Measurements from ENCODE around the gene PHF1.
"Not testable (repeated sequence)": the region's sequence is repeated elsewhere in the genome, so short reads cannot be mapped to it uniquely, and the experiment has no call there.

The PHF1 gene

DNA sequence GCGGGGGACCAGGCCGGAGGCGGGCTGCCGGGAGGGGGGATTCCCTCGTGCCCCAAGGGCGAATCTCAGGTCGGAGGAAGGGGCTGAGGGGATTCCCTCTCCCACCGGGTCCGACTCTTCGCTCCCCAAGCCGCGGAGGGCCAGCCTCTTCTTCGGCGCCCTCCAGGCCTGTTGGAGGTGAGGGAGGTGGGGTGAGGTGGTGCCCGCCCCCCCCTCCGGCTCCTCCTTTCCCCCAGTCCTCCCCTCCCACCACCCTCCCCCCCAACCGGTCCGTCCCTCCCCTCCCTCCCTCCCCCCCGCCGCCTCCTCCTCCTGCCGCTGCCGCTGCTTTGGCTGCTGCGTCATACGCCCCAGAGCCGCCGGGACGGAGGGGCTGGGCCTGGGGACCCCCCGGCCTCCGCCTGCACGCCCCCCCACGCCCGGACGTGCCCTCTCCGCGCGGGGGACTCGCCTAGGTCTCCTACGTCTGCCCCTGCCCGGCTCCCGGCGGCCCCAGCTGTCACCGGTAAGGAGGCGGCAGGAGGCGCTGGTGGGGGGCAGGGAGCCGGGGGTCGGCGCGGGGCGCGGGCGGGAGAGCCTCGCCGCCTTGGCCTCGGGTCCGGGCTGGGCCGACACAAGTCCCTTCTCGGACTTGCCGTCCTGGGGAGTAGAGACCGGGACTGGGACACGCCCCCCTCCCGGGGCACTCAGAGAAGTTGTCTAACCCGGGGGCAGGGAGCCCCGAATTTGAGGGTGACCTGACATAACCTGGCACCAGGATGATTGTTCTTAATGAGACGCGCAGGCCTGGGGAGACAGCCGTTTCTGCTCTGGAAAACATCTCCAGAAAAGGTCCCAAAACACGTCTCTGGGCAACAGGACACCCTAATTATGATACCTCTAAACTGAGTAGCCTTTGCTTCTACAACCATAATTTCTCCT, at the start of gene PHF1:
Gene PHF1 (plus strand): TSS at position 304 of the 921 bp plus-strand sequence. CDS start 1,250 bp downstream, outside the sequence.
- DNase-seq: peak; percentile 60

- DNase-seq: not testable (repeated sequence)
These were observed 47.3 kb upstream of the PHF1 start for GRCh38 chr6:33363486-33363885.

DNA sequence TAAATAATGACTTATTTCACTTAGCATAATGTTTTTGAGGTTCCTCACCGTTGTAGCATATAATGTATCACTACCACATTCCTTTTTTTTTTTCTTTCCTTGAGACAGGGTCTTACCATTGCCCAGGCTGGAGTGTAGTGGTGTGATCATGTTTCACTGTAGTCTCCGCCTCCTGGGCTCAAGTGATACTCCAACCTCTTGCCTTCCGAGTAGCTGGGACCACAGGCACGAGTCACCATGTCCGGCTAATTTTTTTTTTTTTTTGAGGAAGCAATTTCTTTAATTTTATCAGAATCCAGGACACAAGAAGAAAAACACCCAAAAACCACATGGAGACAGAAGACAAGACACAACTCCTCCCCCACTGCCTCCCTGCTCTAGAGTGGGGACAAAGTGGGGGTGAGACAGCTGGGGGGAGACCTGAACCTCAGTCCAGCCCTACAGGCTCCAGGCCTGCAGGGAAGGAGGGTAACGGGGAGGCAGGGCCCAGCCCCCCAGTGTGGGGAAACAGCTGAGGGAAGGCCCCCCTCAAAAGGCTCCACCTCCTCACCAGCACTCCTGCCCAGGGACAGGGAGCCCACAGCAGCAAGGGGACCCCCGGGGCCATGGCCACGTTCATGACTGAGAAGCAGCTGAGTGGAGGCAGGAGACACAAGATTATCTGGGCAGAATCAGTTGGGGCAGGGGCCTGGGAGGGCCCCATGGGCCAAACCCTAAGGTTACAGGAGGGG, 46.2 kb upstream of the PHF1 start:
- DNase-seq: not testable (repeated sequence)

GRCh38 chr6:33365206-33365971, 45.4 kb upstream of the PHF1 start:
- DNase-seq: not testable (repeated sequence)

GRCh38 chr6:33367009-33367714, 43.7 kb upstream of the PHF1 start:
- no peak for DNase-seq

DNA sequence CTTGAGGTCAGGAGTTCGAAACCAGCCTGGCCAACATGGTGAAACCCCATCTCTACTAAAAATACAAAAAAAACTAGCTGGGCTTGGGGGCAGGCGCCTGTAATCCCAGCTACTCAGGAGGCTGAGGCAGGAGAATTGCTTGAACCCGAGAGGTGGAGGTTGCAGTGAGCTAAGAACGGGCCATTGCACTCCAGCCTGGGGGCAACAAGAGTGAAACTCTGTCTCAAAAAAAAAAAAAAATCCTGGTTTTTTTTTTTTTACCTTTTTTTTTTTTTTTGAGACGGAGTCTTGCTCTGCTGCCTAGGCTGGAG, 43.1 kb upstream of the PHF1 start:
- not testable (repeated sequence) for DNase-seq

DNA sequence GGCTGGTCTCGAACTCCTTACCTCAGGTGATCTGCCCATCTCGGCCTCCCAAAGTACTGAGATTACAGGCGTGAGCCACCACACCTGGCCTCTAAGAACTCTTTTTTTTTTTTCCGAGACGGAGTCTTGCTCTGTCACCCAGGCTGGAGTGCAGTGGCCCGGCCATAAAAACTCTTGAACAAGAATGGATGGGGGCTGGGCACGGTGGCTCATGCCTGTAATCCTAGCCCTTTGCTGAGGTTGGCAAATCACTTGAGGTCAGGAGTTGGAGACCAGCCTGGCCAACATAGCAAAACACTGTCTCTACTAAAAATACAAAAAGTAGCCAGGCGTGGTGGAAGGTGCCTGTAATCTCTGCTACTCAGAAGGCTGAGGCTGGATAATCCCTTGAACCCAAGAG, 38.9 kb upstream of the PHF1 start:
- not testable (repeated sequence) for DNase-seq

DNA sequence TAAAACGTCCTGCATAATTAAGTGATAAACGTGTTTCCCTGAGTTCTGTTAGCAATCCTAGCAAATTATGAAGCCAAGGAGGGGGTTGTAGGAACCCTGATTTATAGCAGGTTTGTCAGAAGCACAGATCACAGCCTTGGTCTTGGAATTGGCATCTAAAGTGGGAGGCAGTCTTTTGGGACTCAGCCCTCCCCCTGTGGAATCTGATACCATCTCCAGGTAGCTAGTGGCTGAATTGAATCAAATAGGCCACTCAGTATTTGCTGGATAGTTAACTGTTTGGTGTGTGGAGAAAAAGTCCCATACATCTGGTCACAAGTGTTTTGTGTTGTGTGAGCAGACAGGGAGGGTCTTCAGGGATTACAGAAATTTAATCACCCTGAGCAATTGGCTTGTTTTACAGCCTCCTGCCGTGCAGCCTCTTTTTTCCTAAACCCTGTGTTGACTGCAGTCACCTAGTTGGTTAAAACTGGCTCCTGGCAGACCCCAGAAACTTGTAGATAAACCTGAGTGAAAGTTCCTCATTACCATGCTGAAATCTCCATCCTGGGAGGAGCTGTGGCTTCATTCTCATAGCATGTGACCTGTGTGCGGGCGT, 38.2 kb upstream of the PHF1 start:
- DNase-seq: no peak

DNA sequence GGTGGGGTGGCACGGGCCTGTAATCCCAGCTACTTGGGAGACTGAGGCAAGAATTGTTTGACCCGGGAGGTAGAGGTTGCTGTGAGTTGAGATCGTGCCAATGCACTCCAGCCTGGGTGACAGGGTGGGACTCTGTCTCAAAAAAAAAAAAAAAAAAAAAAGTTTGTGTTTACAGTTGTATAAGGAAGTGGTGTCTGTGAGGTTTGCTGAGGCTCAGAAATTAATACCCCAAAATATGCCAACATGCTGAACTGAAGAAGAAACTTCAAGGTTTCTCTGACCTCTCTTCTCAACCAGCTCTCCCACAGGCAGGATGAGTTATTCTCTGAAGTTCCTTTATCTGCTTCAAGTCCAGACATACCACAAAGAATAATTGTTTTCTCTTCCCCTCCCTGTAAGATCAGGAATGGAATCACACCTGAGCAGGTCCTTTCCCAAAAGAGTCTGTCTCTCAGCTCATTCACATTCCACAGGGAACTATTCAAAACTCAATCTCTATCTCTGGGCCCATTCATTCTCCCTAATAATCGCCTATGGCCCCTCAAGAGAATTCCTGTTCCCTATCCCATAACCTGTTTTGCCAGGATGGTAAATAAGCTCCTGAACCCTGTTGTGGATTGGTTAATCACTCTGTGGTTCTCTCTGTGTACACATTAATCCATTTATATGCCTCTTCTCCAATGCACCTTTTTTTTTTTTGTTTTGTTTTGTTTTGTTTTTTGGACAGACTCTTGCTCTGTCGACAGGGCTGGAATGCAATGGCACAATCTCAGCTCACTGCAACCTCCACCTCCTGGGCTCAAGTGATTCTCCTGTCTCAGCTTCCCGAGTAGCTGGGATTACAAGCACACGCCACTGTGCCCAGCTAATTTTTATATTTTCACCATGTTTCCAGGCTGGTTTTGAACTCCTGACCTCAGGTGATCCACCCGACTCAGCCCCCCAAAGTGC, 36.6 kb upstream of the PHF1 start:
- DNase-seq: no peak

DNA sequence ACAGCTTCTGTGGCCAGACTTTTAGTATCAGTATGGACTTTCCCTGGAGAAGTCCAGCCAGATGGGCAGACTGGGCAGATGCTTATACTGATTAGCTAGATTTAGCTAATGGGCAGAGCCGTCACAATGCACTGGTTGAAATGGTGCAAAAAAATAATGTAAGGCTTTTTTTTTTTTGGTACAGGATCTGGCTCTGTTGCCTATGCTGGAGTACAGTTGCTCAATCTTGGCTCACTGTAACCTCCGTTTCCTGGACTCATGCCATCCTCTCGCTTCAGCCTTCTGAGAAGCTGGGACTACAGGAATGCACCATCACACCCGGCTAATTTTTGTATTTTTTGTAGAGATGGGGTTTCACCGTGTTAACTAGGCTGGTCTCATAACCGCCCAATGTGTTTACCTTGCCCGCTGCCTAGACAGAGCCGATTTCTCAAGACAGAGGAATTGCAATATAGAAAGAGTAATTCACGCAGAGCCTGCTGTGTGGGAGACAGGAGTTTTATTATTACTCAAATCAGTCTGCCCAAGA, 35.6 kb upstream of the PHF1 start:
- peak; percentile 90 for DNase-seq

DNA sequence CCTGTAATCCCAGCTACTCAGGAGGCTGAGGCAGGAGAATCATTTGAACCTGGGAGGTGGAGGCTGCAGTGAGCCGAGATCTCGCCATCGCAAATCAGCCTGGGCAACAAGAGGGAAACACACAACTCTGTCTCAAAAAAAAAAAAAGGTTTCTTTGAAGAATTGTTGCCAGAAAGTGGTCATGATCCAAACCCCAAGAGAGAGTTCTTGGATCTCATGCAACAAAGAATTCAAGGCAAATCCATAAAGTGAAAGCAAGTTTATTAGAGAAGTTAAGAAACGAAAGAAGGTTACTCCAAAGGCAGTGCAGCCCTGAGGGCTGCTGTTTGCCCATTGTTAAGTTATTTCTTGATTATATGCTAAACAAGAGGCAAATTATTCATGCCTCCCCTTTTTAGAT, 33.6 kb upstream of the PHF1 start:
- DNase-seq: no peak

- DNase-seq: not testable (repeated sequence)
These were observed 31.6 kb upstream of the PHF1 start for GRCh38 chr6:33379184-33379583.

- no peak for DNase-seq
These were observed 30.4 kb upstream of the PHF1 start for GRCh38 chr6:33380272-33380981.

- no peak for DNase-seq
These were observed 27.2 kb upstream of the PHF1 start for GRCh38 chr6:33383427-33384185.

- DNase-seq: peak; percentile 28
These were observed 26.2 kb upstream of the PHF1 start for GRCh38 chr6:33384581-33385020.

DNA sequence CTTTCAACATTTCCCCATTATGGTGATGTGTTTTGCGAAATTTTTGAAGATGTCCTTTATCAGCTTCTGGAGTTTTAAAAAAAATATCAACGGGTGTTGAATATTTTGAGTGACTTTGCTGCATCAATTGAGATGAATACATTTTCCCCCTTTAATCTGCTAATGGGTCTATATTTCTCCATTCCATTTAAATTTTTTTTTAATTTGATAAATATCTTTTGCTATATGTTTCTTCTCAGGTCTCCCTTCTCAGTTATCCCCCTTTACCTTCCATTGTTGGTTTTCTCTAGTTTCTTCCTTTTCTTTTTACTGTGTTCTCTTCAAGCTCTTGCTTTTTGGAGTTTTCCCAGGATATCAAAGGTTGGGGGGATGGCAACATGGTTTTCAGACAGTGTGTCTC, 20.6 kb upstream of the PHF1 start:
- DNase-seq: no peak

- no peak for DNase-seq
These were observed 20.0 kb upstream of the PHF1 start for GRCh38 chr6:33390767-33391277.

GRCh38 chr6:33391278-33391921, 19.4 kb upstream of the PHF1 start, which contains the start of gene KIFC1:
TSS of gene KIFC1 (plus strand) at chr6:33391823. CDS start at chr6:33391986, 163 bp downstream.
- peak; percentile 100 for DNase-seq
